Activated naive CD4-positive, alpha-beta T cell treated with anti-CD3 and anti-CD28 coated beads, Interleukin-2, amount 50 U/mL, for 24 hours (primary cell): ENCODE measurements around the gene PGAM5.
"Not testable (repeated sequence)": the region's sequence is repeated elsewhere in the genome, so short reads cannot be mapped to it uniquely, and the experiment has no call there.

Experiments used
- H3K27ac Mint-ChIP-seq: one replicate; pipeline ENCODE4 v1.8.0; 2021; ENCODE audit warnings: mild to moderate bottlenecking, mixed read lengths
- H3K27me3 Mint-ChIP-seq: one replicate; pipeline ENCODE4 v1.8.0; 2021; ENCODE audit warnings: mixed read lengths
- H3K36me3 Mint-ChIP-seq: one replicate; pipeline ENCODE4 v1.8.0; 2021; ENCODE audit warnings: mixed read lengths
- H3K4me1 Mint-ChIP-seq: one replicate; pipeline ENCODE4 v1.8.0; 2021; ENCODE audit warnings: mixed read lengths
- H3K4me3 Mint-ChIP-seq: one replicate; pipeline ENCODE4 v1.8.0; 2021; ENCODE audit warnings: mild to moderate bottlenecking, mixed read lengths
- H3K9me3 Mint-ChIP-seq: one replicate; pipeline ENCODE4 v1.8.0; 2021; ENCODE audit warnings: mixed read lengths

Gene PGAM5

DNA sequence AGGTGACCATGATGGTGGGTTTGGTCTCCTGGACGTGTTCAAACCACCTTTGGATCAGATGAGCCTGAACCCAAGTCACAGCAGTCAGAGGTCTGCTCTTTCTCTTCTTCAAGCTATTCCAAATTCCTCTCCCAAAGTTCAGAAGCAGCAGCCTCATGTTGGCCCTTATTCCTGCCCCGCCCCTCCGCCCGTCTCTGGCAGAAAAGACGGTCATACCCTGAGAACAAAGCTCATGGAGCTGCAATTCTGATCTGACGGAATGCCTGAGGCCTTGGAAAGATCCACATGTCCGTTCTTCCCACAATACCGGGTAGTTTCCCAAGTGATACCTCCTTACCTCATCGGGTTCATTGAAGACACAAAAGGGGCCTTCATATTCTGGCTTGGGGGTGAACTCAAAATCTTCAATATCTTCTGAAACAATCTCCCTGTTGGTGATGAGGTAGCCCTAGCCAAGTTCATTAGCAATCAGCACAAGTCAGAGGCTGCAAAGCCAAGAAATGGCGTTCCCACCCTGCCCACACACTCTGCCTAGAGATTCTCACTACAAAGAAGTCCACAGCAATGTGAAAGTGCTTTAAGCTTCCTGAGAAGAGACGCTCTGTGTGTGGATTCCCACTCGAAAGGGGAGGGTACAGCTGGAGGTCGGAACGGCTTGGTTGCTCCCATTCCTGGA, 34.7 kb upstream of the PGAM5 start:
- Mint-ChIP-seq H3K4me3 (no peak overlapping the region), H3K27ac (no peak overlapping the region), H3K27me3 (no peaks in the 10 kb centered on the region), H3K4me1 (peaks cover 5% of the 10 kb centered on the region), H3K36me3 (peaks cover 12% of the 10 kb centered on the region), H3K9me3 (no peaks in the 10 kb centered on the region)

DNA sequence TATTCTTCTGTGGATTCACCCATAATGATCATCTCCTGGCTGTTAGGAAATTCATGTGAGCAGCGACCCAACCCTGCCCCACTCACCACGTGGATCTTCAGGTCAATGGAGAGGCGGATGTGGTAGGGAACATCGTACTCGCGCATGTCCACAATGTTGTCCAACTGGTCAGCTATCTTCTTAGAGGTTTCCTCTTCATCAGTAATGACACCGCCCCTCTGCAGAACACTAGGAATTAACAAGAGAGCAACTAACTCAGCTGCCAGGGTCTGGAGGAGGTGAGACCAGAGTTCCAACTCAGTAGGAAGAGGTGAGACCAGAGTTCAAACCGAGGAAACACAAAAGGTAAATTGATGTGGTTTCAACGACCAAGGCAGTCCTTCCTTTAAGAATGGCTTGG, 33.1 kb upstream of the PGAM5 start:
- Mint-ChIP-seq H3K4me1 (peaks cover 7% of the 10 kb centered on the region), H3K4me3 (no peak overlapping the region), H3K27me3 (no peaks in the 10 kb centered on the region), H3K36me3 (peaks cover 12% of the 10 kb centered on the region), H3K9me3 (no peaks in the 10 kb centered on the region), H3K27ac (no peak overlapping the region)

DNA sequence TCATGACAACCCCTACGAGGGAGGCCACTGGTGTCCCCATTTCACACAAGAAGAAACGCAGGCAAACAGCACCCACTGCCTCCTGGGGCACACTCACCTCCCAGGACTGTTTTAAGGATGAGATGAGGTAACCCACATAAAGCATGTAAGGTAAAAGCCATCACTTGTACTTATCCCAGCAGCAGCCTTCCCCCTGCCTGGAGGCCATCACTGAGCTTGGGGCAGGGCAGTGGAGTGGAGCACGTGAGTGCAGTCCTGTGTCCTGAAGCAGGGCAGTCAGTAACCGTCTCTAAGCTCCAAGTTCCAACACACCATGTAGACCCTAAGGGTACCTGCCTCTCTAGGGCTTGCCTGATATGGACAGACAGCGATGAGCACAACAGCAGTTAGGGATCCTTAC, 25.2 kb upstream of the PGAM5 start:
- Mint-ChIP-seq H3K9me3 (no peaks in the 10 kb centered on the region), H3K4me1 (peaks cover 33% of the 10 kb centered on the region), H3K4me3 (peak overlapping the region; percentile 70), H3K27ac (peak overlapping the region; percentile 8), H3K27me3 (no peaks in the 10 kb centered on the region), H3K36me3 (peaks cover 3% of the 10 kb centered on the region)

DNA sequence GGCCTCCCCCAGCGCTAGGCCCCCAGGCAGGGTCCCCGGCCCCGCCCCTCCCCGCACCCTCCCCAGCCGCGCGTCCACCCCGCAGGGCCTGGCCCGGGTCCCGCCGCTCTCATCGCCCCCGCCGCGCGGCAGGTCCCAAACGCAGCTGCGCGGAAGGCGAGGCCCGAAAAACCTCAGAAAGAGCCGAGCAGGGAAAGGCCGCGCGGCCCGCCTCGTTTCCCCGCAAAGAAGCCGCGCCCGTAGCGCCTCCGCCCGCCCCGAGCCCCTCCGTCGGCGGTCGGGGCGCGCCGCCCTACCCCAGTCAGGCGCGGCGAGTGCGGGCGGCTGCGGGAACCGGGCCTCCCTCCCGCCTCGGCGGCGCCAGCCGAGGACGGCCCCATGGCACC, 23.8 kb upstream of the PGAM5 start:
- Mint-ChIP-seq H3K4me3 (peak overlapping the region; percentile 85), H3K36me3 (no peaks in the 10 kb centered on the region), H3K4me1 (peaks cover 27% of the 10 kb centered on the region), H3K27me3 (no peaks in the 10 kb centered on the region), H3K9me3 (no peaks in the 10 kb centered on the region), H3K27ac (no peak overlapping the region)

DNA sequence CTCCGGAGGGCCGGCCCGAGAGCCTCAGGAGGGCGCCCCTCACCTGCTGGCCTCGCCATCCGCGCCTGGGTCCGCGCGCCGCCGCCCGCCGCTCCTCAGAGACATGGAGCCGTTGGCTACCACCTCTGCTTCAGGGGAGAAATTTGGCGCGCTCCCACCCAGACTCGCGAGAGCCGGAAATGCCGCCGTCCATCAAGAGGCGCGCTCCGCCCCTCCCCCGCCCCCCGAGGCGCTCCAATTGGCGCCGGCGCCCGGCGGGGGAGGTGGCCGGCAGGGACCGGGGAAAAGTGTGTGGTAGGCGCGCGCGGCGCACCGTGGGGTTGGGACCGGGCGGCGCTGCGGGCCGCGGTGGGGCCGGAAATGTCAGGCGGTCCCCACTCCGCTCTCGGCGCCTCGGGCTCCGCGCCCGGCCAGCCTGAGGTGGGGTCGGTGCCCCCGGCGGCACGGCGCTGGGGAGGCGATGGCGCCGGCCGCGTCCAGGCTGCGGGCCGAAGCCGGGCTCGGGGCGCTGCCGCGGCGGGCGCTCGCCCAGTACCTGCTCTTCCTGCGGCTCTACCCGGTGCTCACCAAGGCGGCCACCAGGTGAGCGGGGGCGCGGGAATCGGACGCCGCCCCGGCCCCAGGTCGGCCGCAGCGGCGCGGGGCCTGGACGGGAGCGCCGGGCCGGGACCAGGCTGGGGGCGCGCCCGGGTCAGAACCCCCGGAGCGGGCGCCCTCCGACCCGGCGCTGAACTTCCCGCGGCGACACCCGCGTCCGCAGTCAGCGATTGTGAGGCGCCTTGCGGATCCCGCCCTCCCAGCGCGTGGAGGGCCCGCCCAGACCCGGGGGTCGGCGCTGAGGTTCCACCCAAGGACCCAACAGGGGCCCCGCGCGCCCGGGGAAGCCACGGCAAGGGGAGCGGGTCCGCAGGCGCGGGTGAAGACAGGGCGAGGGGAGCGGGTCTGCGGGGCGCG, 23.2 kb upstream of the PGAM5 start, which contains the start of the genes POLE and PXMP2:
Gene POLE (minus strand): TSS at position 132 of the 954 bp plus-strand sequence. CDS start 27 bp downstream, at position 105.
Gene PXMP2 (plus strand): TSS at position 377 of the 954 bp plus-strand sequence. CDS start 84 bp downstream, at position 461.
- peak within 1 kb of the TSS; percentile 62 for H3K27ac Mint-ChIP-seq
- H3K4me3 Mint-ChIP-seq = peak within 1 kb of the TSS; percentile 85
- H3K9me3 Mint-ChIP-seq = no peaks in the 10 kb centered on the region
- H3K4me1 Mint-ChIP-seq = peaks cover 27% of the 10 kb centered on the region
- no peaks in the 10 kb centered on the region for H3K36me3 Mint-ChIP-seq
- no peaks in the 10 kb centered on the region for H3K27me3 Mint-ChIP-seq

DNA sequence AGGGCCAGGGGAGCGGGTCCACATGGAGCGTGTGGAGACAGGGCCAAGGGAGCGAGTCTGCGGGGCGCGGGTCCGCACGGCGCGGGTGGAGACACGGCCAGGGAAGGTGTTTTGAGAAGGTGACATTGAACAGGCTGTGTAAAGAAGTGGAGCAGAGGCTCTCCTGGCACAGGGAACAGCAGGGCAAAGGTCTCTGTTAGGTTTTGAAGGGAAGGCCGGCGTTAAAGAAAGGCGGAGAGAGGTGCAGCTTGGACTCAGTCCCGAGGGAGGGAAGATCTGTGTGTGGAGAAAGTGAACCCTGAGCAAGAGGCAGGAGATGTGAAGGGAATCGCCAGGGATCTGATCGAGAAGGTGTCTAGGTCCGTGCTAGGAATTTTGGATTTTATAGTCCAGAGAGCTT, 21.4 kb upstream of the PGAM5 start:
- Mint-ChIP-seq H3K4me1 (peaks cover 19% of the 10 kb centered on the region), H3K27ac (peak overlapping the region; percentile 39), H3K9me3 (no peaks in the 10 kb centered on the region), H3K36me3 (no peaks in the 10 kb centered on the region), H3K27me3 (no peaks in the 10 kb centered on the region), H3K4me3 (peak overlapping the region; percentile 81)

DNA sequence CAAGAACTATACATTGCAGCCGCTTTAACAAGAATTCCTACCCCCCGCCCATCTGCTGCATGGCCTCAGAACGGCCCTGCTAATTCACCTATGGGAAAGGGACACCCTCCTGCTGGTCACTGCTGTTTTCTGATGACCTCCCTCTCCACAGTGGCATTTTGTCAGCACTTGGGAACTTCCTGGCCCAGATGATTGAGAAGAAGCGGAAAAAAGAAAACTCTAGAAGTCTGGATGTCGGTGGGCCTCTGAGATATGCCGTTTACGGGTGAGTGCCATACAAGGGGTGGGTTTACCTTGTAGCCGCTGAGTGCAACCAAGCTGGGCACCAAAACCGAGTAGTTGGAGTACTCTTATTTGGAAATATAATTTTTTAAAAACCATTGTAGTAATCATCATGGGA, 20.5 kb upstream of the PGAM5 start:
- Mint-ChIP-seq H3K36me3 (no peaks in the 10 kb centered on the region), H3K27me3 (no peaks in the 10 kb centered on the region), H3K27ac (no peak overlapping the region), H3K4me1 (peaks cover 17% of the 10 kb centered on the region), H3K9me3 (no peaks in the 10 kb centered on the region), H3K4me3 (peak overlapping the region; percentile 28)

DNA sequence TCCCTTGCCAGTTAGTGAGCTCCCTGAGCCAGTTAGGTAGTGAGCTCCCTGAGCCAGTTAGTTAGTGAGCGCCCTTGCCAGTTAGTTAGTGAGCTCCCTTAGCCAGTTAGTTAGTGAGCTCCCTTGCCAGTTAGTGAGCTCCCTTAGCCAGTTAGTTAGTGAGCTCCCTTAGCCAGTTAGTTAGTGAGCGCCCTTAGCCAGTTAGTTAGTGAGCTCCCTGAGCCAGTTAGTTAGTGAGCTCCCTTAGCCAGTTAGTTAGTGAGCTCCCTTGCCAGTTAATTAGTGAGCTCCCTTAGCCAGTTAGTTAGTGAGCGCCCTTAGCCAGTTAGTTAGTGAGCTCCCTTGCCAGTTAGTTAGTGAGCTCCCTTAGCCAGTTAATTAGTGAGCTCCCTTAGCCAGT, 18.6 kb upstream of the PGAM5 start:
- not testable (repeated sequence) for H3K27ac Mint-ChIP-seq, H3K9me3 Mint-ChIP-seq, H3K4me1 Mint-ChIP-seq, H3K27me3 Mint-ChIP-seq, H3K36me3 Mint-ChIP-seq, H3K4me3 Mint-ChIP-seq

DNA sequence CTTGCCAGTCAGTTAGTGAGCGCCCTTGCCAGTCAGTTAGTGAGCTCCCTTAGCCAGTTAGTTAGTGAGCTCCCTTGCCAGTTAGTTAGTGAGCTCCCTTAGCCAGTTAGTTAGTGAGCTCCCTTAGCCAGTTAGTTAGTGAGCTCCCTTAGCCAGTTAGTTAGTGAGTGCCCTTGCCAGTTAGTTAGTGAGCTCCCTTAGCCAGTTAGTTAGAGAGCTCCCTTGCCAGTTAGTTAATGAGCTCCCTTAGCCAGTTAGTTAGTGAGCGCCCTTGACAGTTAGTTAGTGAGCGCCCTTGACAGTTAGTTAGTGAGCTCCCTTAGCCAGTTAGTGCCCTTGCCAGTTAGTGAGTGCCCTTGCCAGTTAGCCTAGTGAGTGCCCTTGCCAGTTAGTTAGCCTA, 15.8 kb upstream of the PGAM5 start:
- not testable (repeated sequence) for H3K9me3 Mint-ChIP-seq, H3K36me3 Mint-ChIP-seq, H3K27me3 Mint-ChIP-seq, H3K27ac Mint-ChIP-seq, H3K4me3 Mint-ChIP-seq, H3K4me1 Mint-ChIP-seq

DNA sequence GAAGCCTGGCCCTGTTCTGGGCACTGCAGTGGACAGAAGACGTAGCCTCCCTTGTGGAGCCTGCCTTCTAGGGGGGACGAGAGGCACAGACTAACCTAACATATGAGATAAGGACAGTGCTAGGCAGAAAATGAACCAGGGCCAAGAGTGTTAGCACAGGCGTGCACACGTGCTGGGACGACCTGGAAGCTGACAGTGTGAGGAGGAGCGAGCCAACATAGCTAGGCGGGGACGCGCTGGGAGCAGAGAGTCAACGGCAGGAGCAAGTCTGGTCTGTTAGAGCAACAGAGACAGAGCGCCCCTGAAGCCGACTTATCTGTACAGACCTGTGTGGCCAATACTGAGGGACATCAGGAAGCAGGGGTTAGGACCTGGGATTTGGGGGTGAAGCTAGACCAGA, 15.2 kb upstream of the PGAM5 start:
- H3K36me3 Mint-ChIP-seq = peaks cover 3% of the 10 kb centered on the region
- H3K4me3 Mint-ChIP-seq = no peak overlapping the region
- H3K9me3 Mint-ChIP-seq = no peaks in the 10 kb centered on the region
- no peaks in the 10 kb centered on the region for H3K27me3 Mint-ChIP-seq
- no peak overlapping the region for H3K27ac Mint-ChIP-seq
- no peaks in the 10 kb centered on the region for H3K4me1 Mint-ChIP-seq

DNA sequence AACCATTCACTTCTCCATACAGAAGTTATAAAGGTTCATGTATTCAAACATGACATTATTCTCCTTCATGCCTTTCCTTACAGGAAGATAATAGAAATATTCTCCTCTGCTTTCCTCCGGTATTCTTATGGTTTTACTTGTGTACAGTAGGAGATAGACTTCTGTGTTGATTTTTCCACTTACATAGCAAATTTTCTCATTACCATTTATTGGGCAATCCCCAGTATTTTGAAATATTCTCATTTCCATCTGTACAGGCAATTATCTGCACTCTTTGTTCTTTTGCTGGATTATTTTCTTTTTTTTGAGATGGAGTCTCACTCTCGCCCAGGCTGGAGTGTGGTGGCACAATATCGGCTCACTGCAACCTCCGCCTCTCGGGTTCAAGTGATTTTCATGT, 12.3 kb upstream of the PGAM5 start:
- Mint-ChIP-seq H3K27me3 (no peaks in the 10 kb centered on the region), H3K27ac (no peak overlapping the region), H3K4me3 (no peak overlapping the region), H3K9me3 (no peaks in the 10 kb centered on the region), H3K36me3 (peaks cover 7% of the 10 kb centered on the region), H3K4me1 (no peaks in the 10 kb centered on the region)

DNA sequence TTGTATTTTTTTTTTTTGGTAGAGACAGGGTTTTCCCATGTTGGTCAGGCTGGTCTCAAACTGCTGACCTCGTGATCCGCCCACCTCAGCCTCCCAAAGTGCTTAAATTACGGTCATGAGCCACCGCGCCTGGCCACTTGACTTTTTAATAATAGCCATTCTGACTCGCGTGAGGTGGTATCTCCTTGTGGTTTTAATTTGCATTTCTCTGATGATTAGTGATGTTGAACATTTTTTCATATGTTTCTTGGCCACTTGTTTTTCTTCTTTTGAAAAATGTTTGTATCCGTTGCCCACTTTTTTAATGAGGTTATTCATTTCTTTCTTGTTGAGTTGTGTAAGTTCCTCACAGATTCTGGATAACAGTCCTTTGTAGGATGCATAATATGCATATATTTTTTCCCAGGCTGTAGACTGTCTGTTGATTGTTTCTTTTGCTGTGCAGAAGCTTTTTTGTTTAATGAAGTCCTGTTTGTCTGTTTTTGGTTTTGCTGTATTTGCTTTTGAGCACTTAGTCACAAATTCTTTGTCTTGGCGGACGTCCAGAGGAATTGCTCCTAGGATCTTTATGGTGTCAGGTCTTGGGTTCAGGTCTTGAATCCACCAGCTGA, 10.3 kb upstream of the PGAM5 start:
- Mint-ChIP-seq H3K4me3 (no peak overlapping the region), H3K27me3 (no peaks in the 10 kb centered on the region), H3K9me3 (no peaks in the 10 kb centered on the region), H3K4me1 (no peaks in the 10 kb centered on the region), H3K27ac (no peak overlapping the region), H3K36me3 (peaks cover 15% of the 10 kb centered on the region)

DNA sequence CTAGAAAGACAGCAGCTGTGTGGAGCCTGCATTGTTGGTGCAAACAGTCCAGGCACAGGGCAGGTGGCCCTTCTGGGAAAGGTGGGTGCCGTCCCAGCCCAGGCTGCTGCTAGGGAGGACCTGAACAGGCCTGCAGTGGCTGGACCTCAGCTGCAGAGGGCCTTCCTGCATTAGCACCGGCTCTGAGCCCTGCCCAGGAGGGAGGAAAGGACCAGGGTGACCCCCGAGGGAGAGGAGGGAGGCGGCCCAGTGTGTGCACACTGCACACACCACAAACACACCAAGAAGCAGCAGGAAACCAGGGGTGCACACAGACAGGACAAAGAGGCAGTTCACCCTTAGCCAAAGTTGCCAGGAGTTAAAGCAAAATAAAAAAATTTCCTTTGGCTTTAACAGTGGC, 8.0 kb upstream of the PGAM5 start:
- peaks cover 19% of the 10 kb centered on the region for H3K36me3 Mint-ChIP-seq
- no peak overlapping the region for H3K27ac Mint-ChIP-seq
- no peak overlapping the region for H3K4me3 Mint-ChIP-seq
- H3K4me1 Mint-ChIP-seq = no peaks in the 10 kb centered on the region
- H3K9me3 Mint-ChIP-seq = no peaks in the 10 kb centered on the region
- H3K27me3 Mint-ChIP-seq = no peaks in the 10 kb centered on the region

DNA sequence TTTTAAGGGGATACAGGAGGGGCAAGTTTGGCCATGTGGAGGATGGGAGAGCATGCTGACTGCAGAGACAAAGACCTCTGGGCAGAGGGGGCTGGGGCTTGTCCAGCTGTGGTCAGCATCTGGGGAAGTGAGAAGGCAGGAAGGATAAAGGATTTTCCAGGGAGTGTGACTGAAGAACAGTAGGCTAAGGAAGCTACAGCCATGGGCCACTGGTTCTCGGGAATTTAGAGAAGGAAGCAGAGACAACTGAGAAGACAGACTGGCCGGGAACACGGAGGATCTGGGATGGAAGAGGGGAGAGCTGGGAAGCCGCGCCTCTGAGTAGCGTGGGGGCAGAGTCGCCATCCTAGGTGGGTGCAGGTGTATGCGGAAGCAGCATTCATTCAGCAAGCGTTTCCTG, 7.0 kb upstream of the PGAM5 start:
- Mint-ChIP-seq H3K9me3 (no peaks in the 10 kb centered on the region), H3K27ac (no peak overlapping the region), H3K36me3 (peaks cover 19% of the 10 kb centered on the region), H3K4me1 (no peaks in the 10 kb centered on the region), H3K4me3 (no peak overlapping the region), H3K27me3 (no peaks in the 10 kb centered on the region)

DNA sequence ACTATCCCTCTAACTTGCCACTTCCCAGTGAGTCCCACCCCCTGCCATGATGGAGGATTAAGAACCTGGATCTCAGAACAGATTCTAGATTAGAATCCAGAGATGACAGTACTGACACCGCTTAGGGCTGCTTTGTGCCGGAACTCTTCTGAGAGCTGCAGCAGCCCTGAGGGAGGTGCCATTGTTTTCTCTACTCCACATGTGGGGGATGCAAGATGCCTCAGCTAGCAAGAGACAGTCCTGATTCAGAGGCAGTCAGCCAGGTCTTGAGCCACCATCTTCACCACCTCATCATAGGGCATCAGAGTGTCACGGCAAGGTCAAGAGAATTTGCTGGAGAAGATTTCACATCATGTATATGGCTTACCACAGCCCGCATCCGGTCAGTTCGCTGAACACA, 3.4 kb upstream of the PGAM5 start:
- H3K4me1 Mint-ChIP-seq = peaks cover 7% of the 10 kb centered on the region
- H3K9me3 Mint-ChIP-seq = no peaks in the 10 kb centered on the region
- H3K27me3 Mint-ChIP-seq = no peaks in the 10 kb centered on the region
- H3K4me3 Mint-ChIP-seq = no peak overlapping the region
- no peak overlapping the region for H3K27ac Mint-ChIP-seq
- peaks cover 15% of the 10 kb centered on the region for H3K36me3 Mint-ChIP-seq

DNA sequence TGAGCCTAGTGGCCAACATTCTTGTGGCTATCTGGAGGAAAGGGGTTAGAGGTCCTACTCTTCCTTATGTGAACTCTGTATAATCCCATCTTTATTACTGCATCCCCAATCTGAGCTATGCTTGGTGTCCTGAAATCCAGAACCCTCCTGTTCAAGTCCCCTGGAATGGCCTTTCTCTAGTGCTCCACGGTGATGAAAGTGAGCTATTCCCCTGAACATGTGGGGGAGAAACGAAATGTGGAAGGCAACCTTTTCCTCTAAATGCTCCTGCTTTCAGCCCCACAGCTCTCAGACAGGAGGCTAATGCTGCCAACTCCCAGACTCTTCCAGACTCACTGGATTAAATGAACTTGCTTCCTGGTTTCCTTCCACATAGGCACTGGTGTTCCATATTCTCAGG, 2.5 kb upstream of the PGAM5 start:
- no peaks in the 10 kb centered on the region for H3K27me3 Mint-ChIP-seq
- peaks cover 14% of the 10 kb centered on the region for H3K36me3 Mint-ChIP-seq
- peaks cover 13% of the 10 kb centered on the region for H3K4me1 Mint-ChIP-seq
- H3K9me3 Mint-ChIP-seq = no peaks in the 10 kb centered on the region
- H3K4me3 Mint-ChIP-seq = no peak overlapping the region
- H3K27ac Mint-ChIP-seq = no peak overlapping the region
